NOMO-1 treated with dmso at 0.1 percent for 144 hours (cell line): ENCODE data around the gene CSNK1D.
A peak's percentile ranks its signal among the peaks of the same experiment; 100 is the strongest.

Experiments used
- DNase-seq: peaks from one replicate; lab custom pipeline; 2025; ENCODE audit not compliant: unreplicated experiment; lab: John Stamatoyannopoulos, UW

Gene CSNK1D

DNA sequence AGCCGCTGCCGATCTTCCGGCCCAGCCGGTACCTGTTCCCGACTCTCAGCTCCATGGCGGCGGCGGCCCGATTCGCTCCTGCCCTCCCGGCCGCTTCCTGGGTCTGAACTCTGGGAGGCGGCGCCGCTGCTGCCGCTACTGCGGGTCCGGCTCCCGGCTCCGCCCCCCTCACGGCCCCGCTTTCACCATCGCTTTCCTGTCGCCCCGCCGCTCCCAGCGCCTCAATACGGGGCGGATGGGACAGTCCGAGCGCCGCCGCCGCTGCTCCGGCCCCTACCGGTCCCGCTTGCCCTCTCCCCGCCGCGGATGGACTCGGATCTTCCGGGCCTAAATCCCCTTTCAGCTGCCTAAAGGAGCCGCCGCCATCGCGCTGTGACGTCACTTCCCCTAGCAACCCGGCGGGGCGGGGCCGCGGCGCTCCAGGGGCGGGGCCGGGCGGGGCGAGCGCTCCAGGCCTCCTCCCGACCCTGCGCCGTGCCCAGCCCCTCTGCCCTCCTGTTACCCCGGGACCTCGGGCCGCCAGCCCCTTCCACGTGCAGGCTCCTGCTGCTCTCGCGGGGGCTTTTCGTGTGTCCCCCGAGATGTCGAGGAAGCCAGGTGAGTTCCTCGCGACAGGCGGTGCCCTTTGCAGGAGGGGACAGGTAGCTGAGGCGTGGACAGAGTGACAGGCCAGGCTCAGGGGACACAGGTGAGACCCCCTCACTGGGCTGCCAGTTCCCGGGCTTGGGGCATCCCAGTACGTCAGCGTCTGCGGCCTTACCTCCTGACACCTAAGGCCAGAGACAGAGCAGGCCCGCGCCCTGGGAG lies at the start of gene CSNK1D:
Gene CSNK1D (minus strand): TSS at position 374 of the 807 bp plus-strand sequence. CDS start 319 bp downstream, at position 55.
- DNase-seq = peak; percentile 70

DNA sequence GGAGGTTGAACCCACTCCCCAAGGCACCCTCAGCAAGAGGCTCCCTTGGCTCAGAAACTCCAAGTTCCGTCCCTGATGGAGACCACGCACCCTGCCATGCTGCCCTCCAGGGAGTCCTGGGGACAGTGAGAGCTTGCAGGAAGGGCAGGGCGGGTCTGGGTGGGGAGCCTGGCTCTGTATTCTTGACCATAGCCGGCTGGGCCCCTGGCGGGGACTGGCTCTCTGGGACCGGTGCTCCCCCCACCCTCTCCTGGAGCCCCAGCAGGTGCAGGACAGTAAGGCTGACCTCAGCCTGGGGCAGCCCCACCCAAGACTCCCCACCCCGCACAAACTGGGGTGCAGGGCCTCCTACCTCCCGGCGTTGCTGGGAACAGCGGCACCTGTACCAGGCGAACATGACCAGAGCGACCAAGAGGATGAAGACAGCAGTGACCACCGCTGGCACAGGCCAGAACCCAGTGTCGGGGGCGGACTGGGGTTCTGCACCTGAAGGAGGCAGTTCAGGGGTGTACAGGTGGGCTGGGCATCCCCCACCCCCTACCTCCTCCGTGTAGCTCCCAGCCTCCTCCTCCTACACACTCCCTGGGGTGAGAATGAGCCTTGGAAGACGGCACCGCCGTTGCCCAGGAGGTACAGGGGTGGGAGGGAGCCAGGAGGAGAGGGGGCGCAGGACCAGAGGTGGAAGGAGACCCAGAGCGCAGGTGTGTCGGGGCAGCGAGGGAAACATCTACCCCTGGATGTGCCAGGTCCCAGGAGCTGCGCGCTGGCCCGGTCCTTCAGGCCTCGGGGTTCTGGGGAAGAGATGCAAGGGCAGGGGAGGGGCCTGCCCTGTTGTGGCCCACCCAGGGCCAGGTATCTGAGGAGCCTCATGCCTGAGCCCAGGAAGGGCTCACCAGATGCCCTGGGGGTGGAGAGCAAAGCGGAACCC lies 49.3 kb upstream of the CSNK1D start:
- no peak for DNase-seq

DNA sequence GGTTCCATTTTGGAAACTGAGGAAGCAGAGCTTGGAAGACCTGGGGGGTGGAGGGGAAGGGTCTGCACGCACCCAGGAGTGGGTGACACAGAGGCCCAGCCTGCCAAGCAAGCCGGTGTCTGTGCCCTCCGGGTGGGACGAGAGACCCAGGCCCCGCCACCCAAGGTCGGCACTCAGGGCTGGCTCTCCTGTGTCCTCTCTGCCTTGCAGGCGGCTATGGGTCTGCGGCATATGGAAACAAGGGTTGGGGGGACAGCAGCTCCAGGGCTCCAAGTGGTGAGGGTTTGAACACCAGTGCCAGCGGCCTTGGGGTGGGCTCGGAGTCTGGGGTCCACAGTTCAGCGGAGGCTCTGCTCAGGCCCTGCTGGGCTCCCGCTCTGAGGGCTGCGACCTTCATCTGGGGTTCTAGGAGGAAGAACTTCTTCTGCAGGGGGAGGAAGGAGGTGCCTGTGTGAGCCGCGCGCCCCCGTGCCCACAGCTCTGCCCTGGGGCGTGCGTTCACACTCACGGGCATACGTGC lies 48.5 kb upstream of the CSNK1D start:
- DNase-seq = no peak

DNA sequence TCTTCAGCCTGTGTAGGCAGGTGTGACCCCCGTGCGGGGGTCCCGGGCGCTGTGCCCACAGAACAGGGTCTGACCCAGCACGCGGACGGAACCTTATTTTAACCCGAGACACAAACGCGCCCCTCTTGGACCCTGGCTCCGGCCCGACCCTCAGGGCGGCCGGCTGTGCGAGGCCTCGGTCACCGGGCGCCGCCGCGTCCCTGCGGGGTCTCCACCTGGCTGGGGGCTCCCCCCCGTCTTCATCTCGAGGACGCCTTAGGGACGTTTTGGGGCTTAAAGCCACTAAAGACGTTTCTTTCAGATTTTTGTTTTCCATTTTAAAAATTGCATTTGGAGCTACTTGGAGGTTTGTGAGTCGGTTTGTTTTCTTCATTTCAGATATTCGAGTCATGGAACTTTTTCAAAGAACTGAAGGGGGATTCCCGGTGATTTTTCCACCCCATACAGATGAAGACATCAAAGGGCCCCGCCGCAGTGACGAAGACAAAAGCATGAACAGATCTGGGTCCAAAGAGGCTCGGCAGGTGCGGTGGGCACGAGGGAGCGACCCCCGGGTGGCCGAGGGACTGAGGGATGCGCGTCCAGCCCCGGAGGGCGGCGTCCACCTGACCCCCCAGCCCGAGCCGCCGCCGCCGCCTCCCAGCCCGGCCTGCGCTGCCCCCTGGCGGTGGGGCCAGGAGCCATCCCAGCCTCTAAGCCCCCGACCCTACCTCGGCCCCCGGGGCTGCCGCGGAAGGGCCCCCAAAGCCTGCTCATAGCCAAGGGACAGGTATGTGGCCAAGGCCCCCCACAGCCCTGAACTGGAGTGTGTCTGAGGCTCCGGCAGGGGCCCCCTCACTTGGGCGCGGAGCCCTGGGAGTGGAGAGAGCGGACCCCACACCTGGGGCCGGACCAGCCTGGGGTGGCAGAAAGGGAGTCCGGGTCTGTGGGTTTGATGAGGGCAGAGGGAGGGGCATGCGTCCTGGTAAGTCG lies 47.7 kb upstream of the CSNK1D start:
- DNase-seq = no peak

DNA sequence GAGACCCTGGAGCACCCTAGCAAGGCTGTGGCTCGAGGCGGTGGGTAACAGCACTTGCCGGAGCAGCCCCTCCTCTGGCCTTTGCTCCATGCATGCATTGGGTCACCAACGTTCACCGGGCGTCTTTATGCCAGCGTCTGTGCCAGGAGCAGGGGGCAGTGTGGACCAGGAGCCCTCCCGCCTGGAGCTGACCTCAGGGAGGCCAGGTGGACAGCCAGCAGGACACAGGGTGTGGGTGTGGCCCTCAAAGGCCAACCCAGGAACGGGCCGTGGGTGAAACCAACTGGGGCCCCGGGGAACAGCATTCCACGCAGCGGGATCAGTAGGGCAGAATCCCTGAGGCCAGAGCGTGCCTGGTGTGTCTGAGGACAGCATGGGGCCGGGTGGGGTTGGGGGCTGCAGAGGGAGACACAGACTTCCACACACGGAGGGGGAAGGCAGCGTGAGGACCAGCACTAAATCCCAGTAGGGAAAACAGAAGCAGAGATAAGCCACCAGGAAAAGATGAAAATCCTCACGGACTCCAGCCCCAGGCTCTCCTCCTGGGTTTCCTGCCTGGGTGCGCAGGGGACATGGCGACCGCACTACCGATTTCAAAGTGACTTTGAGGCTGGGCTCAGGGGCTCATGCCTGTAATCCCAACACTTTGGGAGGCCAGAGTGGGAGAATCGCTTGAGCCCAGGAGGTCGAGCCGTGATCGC lies 46.8 kb upstream of the CSNK1D start:
- DNase-seq = no peak

DNA sequence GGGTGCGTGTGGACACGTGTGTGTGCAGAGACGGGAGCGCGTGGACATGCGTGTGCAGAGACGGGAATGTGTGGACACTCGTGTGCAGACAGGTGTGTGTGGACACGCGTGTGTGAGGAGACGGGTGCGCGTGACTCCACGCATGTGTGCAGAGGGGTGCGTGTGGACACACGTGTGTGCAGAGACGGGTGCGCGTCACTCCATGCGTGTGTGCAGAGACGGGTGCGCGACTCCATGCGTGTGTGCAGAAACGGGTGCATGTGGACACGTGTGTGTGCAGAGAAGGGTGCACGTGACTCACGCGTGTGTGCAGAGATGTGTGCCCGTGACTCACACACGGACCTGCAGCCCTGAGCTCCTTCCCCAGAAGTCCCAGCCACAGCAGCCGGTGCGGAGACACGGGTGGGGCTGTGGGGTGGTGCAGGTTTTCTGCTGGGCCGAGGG lies 46.1 kb upstream of the CSNK1D start:
- DNase-seq = no peak

DNA sequence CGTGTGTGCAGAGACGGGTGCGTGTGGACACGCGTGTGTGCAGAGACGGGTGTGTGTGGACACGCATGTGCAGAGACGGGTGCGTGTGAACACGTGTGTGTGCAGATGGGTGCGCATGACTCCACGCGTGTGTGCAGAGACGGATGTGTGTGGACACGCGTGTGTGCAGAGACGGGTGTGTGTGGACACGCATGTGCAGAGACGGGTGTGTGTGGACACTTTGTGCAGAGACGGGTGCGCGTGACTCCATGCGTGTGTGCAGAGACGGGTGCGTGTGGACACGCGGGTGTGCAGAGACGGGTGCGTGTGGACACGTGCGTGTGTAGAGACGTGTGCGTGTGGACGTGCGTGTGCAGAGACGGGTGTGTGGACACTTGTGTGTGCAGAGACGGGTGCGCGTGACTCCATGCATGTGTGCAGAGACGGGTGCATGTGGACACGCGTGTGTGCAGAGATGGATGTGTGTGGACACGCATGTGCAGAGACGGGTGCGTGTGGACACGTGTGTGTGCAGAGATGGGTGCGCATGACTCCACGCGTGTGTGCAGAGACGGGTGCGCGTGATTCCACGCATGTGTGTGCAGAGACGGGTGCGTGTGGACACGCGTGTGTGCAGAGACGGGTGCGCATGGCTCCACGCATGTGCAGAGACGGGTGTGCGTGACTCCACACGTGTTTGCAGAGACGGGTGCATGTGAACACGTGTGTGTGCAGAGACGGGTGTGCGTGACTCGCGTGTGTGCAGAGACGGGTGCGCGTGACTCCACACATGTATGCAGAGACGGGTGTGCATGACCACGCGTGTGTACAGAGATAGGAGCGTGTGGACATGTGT lies 45.5 kb upstream of the CSNK1D start:
- DNase-seq = no peak

DNA sequence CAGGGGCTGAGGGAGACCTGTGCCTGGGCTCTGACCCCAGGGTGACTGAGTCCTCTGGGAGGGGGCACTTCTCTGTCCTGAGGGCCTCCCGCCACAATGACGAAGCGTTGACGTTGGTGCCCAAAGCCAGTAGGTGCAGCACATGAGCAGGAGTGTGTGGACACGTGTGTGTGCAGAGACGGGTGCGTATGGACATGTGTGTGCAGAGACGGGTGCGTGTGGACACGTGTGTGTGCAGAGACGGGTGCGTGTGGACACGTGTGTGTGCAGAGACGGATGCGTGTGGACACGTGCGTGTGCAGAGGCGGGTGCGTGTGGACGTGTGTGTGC lies 44.6 kb upstream of the CSNK1D start:
- no peak for DNase-seq

DNA sequence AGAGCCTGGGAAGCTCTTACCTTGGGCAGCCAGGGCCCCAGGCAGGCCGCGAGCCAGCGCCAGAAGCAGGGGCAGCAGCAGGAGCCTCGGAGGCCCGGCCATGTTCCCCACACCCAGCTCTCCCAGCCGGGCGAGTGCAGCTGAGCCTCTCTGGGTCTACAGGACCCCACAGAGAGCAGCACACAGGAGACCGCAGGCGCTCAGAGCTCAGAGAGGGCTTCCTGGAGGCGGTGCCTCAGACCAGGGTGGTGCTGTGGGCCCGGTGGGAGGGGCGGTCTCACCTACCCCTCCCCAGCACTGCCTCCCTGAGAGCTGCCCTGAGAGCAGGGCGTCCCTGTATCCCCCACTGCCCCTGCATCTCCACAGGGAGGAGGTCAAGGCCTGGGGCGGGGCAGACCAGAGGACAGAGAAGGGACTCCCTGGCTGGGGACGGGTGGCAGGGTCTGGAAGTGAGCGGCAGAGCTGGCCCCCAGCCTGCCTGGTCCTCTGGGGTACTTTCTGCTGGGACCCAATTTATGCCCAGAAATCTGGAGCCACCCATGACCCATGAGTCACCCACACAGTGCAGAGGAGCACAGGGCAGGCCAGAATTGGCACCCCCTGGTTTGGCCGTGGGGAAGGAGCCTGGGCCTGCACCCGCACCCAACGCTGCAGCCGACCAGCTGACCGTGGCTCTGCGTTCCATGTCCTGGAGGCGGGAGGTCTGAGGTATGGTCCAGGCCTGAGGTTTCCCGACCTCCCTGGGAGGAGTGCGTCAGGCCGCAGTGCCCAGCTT lies 44.1 kb upstream of the CSNK1D start, which contains the start of gene CD7:
Gene CD7 (minus strand): TSS at position 215 of the 775 bp plus-strand sequence. CDS start 113 bp downstream, at position 102.
- no peak for DNase-seq

DNA sequence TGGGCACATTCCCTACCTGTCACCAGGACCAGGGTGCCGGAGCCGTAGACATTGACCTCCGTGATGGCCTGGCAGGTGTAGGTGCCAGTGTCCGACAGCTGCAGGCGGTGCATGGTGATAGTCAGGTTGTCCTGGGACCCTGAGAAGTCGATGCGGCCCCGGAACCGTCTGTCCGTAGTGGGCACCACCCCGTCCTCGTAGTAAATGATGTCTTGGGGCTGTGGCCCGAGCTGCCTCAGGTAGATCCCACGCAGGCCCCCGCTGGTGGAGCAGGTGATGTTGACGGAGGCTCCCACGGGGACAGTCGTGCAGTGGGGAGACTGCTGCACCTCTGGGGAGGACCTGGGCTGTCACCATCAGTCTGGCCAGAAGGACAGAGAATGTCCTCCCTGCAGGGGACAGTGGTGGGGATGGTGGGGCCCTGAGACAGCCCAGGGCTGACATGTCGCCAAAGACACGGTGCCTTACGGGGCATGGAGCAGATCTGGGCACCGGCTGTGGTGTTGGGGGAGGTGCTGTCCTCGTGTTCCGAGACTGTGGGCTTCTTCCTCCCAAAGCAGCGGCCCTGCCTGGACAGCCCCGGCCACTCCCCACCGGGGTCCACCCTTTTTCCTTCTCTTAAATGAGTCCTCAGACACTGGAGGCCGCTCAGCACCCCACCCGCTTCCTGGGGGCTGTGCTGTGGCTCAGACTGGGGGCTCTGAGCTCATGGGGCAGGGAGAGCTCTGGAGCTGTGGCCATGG lies 43.3 kb upstream of the CSNK1D start:
- no peak for DNase-seq

DNA sequence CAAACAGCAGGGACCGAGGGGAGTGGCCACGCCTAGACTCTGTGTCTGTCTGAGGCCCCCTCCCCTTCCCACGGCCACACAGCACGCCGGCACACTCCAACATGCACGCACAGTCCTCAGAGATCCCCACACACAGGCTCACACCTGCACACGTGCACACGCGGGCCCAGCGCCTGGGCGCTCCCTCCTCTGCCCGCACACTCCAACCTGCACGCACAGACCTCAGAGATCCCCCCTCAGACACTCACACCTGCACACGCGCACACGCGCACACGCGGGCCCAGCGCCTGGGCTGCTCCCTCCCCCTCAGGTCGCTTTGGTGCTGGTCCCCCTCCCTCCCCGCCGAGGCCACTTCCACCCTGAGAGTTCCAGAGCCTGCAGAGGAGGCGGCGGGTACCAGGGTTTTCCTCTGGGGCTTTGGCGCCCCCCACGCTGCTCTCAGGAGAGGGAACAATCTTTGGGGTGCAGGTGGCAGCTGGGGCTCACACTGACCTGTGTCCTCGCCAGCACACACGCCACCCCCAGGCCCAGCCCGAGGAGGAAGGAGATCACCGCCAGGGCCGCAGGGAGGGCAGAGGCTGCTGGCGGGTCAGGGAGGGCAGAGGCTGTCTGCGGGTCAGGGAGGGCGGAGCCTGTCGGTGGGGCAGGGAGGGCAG lies 42.3 kb upstream of the CSNK1D start:
- no peak for DNase-seq

DNA sequence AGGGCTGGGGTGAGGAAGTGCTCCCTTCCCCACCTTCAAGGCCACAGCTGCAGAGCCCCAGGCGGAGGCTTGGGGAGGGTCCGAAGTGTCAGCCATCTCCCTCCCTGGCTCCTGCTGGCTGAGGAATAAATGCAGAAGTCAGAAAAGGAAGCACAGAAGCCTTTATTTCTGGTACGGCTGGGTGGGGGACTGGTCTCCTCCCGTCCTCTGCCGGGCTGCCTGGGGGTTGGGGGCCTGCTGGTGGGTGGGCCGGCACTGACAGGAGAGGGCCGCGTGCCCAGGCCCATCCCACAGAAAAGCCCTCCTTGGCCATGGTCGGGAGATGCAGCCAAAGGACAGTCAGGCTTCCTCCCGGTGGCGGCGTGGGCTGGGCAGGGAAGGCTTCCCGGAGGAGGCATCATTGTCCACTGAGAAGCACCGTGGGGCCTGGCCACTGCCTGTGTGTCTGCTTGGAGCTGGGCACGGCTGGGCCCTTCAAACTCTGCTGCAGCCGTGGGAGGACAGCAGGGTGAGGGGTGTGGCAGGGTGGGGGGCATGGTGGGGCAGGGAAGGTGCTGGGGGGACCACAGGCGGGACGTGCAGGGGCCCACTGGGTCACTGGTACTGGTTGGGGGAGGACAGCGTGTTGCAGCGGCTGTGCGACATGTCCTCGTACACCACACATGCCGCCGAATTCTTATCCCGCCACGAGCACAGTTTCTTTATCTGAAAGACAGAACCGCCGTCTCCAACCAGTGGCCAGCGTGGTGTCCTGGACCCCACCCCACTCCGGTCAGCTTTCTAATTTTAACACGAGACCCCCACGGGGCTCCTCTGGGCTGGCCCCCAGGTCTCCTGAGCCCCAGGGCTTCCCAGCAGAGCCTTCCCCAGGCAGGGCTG lies 41.5 kb upstream of the CSNK1D start:
- no peak for DNase-seq

DNA sequence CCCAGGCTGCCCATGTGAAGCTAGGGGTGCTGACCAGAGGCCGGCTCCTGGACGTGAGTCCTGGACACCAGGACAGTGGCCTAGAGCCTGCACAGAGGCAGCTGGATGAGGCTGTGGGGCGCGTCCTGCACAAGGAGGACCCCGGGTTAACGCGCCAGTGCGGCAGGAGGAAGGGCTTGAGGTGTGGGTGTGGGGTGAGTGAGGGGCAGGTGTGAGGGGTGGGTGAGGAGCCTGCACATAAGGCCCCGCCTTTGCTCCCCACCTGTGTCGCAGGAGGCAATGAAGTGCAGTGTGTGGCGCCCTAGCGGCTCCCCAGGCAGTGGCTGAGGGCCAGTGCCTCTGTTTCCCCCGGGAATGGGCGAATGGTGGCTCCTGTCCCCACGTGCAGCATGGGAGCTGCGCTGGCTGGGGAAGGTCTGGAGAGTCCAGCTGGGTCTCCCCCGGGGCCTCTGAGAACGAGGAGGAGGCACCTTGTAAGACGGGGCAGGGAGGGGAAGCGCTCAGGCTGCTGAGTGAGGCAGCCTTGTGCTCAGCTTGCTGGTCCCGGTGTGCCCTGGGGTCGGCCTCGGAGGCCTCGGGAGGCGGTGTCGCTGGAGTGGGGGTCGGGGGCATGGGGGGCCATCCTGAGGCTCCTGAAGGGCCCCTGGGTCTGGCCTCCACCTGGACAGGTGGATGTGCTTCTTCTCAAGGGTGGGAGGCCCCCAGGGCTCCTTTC lies 40.7 kb upstream of the CSNK1D start:
- no peak for DNase-seq

DNA sequence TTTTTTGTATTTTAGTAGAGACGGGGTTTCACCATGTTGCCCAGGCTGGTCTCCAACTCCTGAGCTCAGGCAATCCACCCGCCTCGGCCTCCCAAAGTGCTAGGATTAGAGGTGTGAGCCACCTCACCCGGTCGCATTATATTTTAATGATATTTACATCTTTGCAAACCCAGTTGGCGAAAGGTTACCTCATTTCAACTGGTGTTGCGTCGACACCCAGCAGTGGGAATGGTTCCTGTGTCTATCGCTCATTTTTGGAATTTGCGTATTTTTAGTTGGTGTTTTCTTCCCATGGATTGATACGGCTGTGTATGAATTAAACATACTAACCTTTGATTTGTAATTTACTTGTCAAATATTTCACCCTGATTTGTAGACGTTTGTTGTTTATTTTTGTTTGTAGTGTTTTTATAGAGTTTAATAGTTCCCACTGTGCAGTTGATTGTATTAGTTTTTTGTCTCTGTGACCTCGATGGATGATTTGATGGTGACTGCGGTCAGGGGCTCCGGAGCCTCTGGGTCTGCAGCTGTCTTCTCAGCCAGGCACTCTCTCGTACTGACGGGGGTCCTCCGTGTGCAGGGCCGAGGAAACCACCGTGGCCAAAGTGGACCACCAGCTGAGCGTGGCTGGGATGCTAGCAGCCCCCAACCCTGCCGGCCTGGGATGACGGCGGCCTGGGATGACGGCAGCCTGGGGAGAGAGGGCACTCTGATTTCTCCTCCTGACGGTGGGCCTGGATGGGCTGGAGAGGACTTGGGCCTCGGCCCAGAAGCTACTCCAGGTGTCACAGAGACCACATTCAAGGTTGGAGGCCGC lies 39.9 kb upstream of the CSNK1D start:
- no peak for DNase-seq

DNA sequence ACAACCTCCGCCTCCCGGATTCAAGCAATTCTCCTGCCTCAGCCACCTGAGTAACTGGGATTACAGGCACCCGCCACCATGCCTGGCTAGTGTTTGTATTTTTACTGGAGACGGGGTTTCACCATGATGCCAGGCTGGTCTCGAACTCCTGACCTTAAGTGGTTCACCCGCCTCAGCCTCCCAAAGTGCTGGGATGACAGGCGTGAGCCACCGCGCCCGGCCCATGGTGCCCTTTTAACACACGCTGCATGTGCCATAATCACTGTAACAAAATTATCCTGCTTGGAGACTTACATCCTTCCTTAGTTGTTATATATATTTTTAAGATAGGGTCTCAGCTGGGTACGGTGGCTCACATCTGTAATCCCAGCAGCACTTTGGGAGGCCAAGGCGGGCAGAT lies 38.5 kb upstream of the CSNK1D start:
- no peak for DNase-seq
